ENCODE measurements around the gene TNFRSF18.

TNFRSF18 gene

DNA sequence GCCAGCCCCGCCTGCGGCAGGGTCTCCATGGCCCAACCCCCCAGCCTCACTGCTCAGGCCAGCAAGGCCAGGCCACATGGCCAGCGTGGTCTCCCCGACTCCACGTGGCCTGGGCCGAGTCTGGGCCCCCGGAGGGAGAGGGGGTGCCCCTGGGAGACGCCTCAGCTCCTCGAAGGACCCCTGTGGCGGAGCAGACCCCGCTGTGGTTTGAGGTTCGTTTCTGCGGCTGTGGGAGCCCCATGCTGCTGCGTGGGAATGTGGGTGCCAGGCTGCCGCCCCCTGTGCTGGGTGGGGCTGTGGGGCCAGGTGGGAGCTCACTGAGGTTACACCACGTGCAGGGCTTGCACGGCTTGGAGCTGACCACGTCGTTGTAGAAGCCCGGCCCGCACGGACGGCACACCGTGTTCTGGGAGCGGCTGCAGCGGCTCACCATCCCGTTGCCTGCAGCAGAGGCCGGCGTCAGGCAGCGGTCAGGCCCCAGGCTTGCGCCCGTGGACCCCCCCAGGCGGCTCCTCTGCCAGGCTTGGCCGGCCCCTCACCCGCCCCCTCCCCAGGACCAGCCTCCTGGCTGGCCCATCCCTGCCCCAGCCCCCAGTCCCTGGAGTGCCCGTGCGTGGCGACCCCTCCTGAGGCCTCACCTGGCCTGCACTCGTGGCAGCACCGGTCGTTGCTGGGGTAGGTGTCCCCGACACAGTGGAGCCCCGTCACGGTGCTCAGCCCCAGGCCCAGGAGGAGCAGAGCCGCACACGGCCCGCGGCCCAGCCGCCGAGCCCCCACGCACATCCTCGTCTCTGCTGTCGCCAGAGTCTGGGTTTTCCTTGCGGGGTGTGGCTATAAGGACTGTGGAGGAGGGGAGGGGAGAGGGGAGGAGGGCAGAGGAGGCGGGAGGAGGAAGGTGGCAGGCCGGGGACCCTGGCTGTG, 7.2 kb upstream of the TNFRSF18 start, which contains the start of gene TNFRSF4:
TSS of gene TNFRSF4 (minus strand) at position 809 of the 921 bp plus-strand sequence. CDS start at position 783, 26 bp downstream.
- DNase-seq (ENCODE audit: low read depth): no peak

- DNase-seq (ENCODE audit: low read depth): no peak
Observed at GRCh38 chr1:1212780-1213344, 6.5 kb upstream of the TNFRSF18 start.

DNA sequence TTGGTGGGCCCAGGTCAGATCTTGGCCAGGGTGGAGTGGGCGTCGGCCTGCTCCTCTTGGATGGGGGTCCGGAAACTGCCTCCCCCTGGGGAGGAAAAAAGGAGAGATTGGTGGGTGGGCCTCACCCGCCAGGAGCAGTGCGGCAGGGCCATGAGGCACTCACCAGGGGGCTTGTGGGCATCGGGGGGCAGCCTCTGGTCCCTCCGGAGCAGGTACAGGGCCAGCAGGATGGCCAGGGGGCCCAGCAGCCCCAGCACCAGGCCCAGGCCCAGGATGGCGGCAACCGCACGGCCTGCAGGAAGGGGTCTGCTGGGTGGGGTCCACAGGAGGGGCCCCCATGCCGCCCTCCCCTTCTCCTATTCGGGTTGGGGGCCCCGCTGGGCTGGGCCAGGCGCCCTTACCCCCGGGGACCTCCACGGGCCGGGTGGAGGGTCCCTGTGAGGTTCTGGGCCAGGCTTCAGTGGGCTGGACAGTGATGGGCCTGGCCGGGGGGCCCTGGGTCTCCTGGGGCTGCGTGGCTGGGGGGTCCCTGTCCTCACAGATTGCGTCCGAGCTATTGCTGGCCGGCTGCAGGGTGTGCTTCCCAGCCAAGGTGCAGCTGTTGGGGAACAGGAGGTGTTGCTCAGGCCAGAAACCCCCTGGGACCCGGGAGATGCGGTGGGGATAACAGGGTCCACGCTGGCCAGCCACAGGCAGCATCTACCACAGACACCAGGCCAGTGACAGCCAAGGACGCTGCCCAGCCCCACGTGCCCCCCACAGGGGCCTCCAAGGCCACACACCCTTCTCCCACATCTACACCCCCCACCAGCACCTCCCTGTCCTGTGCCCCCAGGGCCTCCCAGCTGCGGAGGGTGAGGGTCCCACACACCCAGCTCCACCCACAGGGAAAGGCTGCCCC, 5.4 kb upstream of the TNFRSF18 start:
- DNase-seq (ENCODE audit: low read depth): no peak

GRCh38 chr1:1210726-1211540, 4.5 kb upstream of the TNFRSF18 start:
- no peak for DNase-seq (ENCODE audit: low read depth)

DNA sequence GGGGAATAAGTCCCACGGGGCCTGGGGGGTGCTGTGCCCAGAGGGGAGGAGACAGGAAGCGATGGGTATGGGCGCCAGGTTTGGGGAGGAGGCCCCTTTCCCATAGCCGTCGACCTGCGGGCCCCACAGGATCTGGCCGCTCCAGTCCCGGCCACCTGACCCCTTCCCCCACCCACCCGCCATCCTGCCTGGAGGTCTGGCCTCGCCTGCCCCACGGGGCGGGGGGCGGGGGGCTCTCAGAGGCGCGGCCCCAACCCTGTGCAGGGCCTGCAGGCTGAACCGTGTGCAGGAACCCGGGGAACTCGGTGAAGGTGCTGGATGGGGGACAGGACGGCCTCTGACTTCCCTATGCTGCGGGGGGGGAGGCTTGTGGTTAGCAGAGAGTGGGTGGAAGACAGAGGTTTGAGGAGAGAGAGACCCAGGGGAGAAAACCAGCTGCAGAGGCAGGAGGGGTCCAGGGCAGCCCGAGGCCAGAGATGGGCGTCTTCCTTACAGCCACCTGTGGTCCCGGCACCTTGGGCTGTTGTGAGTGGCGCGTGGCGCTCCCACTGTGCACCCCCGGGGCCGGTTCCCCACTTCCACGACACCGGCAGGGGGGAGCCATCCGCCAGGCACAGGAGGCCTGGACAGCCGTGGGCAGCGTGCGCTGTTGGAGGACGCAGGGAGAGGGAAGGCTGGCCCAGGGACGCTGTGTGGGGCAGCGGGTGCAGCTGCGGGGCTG, 2.5 kb upstream of the TNFRSF18 start:
- no peak for DNase-seq (ENCODE audit: low read depth)

DNA sequence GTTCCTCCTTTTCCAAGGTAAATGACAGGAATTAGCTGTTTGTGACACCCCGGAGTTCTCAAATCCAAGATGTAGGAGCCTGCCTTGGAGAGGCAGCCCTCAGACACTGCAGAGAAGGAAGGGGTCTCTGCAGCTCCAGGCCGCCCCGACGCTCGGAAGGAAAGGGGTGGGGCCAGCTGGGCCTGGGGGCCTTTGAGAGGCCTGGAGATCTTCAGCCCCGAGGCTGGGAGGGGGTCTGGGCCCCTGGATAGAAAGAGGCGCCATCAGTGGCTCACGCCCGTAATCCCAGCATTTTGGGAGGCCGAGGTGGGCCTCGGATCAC, 1.1 kb upstream of the TNFRSF18 start:
- DNase-seq (ENCODE audit: low read depth): no peak

DNA sequence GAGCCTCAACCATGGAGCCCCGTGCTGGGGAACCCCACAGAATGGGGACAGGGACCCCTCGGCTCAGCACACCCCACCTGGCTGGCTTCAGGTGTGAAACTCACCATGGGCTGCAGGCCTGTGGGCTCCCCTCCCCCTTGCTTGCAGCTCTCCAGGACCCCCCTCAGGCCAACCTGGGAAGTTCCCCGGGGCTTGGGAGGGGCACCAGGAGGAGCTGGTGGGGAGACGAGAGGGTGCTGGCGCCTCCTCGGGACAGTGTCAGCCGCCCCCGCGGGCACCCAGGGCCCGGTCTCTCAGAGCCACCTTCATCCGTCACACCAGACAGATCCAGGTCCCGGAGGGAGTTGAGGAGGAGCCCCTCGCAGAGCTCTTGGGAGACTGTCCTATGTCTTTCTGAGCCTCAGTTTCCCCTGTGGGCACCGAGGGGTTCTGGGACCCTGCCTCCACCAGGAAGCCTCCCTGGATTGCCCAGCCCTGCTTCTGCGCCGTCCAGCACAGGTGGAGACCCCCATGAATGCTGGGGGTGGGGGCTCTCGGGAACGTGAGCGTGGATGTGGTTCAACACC, 657 bp upstream of the TNFRSF18 start:
- DNase-seq (ENCODE audit: low read depth): no peak

GRCh38 chr1:1205769-1206375, 520 bp downstream of the TNFRSF18 start:
- no peak for DNase-seq (ENCODE audit: low read depth)

DNA sequence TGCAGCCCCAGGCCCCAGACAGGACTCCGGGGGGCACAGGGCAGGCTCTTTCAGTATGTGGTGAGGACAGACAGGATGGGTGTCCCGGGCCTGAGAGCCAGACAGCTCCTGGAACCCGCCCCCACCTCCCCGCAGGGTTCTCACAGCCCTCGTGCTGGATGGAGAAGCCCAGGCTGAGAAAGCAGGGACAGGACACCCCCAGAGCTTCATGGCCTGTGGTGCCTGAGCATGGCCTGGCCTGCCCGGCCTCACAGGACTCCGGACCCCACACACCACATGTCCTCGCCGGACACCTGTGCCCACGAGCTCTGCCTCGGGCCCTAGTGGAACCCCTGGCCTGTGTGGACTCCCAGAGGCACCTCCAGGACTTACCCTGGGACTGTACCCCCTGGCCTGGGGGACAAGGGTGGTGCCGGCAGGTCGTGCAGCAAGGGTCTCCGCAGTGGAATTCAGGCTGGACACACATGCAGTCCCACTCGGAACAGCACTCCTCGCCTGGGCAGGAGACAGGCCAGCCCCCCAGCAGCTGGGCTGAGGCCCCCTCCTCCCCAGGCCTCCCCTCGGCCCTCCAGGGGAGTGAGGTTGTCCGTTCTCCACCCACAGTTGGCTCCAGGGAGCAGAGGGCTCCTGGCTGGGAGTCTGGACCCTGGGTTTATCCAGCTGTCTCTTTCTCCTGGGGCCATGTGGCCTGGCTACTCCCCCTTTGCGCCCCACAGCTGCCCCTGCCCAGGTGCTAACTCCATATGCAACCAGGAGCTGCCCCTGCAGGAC, 1.2 kb downstream of the TNFRSF18 start:
- DNase-seq (ENCODE audit: low read depth): no peak

- DNase-seq (ENCODE audit: low read depth): no peak
Observed at GRCh38 chr1:1204425-1204920, 1.9 kb downstream of the TNFRSF18 start.

GRCh38 chr1:1203561-1204424, 2.6 kb downstream of the TNFRSF18 start:
- DNase-seq (ENCODE audit: low read depth): no peak

- DNase-seq (ENCODE audit: low read depth): no peak
Observed at GRCh38 chr1:1202831-1203560, 3.4 kb downstream of the TNFRSF18 start.

DNA sequence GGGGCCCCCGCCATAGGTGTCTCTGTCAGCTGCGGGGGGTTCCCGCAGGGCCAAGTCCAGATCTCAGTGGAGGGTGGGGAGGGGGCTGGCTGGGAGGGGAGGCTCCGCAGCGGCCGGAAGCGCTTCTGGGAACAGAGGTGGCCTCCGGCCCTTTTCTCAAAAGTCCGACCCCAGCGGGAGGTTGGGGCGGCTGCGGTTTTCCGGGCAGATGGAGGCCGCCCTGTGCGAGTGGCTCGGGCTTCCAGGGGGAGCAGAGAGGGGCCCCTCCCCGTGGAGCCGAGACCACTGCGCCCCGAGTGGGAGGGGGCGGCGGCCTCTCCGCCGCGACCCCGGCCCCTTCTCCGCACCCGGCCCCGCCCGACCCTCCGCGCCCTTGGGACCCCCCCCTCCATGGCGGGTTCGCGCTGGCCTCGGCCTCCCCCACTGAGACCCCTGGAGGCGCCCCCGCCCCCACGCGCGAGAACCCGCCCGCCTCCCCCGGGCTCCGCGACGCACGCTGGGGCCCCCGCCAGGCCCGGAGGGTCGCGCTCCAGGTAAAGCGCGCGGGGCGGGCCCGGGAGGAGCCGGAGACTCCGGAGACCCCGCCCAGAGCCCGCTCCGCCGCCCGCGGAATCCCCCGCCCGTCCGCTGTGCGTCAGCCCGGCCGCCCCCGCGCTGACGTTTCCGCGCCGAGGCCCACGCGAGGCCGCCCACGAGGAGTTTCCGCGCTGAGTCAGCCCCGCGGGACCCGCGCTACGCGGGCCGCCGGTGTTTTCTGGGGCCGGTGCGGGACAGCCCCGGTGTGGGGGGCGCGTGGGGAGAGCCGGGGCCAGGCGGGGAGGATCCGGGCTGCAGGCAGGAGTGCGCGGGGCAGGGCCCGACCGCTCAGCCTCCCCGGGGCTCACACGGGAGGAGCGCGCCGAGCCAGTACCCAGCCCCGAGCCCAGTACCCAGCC, 5.2 kb downstream of the TNFRSF18 start:
- peak; percentile 1 for DNase-seq (ENCODE audit: low read depth)

DNA sequence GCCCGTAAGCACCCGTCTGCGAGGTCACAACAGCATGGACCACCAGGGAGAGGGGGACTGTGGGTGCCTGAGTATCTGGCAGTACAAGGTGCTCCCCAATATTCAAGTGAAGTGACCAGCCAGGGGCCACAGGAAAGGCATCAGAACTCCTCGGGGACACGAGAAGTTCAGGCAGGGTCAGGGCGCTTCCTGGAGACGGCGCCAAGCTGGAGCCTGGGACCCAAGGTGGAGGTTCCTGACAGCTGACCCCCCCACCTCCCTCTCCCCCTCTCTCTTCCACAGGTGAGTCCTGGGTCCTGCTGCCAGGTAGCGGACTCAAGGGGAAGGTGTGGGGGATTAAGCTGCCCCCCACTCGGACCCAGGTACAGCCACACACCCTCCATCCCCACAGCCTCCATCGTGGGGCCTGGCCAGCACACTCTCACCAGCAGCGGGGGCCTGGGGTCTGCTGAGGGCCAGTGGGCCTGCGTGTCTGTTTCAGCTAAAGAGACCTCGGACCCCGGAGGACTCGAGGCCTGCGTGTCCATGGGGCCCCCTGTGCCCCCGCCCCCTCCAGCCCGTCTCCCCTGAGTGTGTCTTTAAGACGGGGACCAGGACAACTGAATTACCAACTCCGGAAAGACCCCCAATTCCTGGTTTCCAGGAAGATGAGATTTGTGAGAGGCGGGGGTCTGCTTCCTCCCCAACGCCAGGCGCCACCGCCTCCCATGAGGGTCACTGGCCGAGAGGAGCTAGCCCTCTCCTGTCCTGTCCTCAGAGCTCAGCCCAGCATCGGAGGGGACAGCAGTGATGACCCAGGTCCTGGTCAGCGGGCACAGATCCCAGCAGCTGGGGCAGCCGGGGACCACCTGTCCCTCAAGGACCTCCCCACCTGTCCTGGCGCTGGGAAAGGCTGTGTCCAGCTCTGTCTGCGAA, 6.2 kb downstream of the TNFRSF18 start:
- no peak for DNase-seq (ENCODE audit: low read depth)

All from non-pigmented ciliary epithelial cell (primary cell).